CD8-positive, alpha-beta memory T cell (primary cell): ENCODE results near the gene SMAD1. TPM values are rescaled to one million over a fixed set of nuclear protein-coding genes. Genes with fewer than 3 reads are reported as not detected.
"Not testable (repeated sequence)": the region's sequence is repeated elsewhere in the genome, so short reads cannot be mapped to it uniquely, and the experiment has no call there.

Experiments used
- CTCF ChIA-PET: fragments of 350-600 bp; sonication (Branson Sonifier 250); formaldehyde crosslinking; loops from one replicate; lab custom pipeline; 2021; ENCODE audit warnings: antibody characterized with exemption; lab: Charles Lee
- POLR2A ChIA-PET: fragments of 350-600 bp; sonication (Branson Sonifier 250); formaldehyde crosslinking; loops from one replicate; lab custom pipeline; 2021; ENCODE audit warnings: antibody characterized with exemption; lab: Charles Lee
- DNase-seq, 5 donors: peaks; one replicate each; pipeline versions ENCODE4 v3.0.0 to v3.0.0-alpha.2; 2020 to 2022; ENCODE audit warnings: mixed read lengths in 1 of 5
- H3K27ac ChIP-seq: one replicate; pipeline ENCODE4 v1.7.0; 2013; ENCODE audit warnings: low read depth, mild to moderate bottlenecking, low read length, moderate library complexity
- H3K27me3 ChIP-seq: 2 replicates; pipeline ENCODE4 v1.7.0; 2013; ENCODE audit warnings: low read length, mild to moderate bottlenecking; ENCODE audit not compliant: insufficient read depth, poor library complexity, severe bottlenecking
- H3K36me3 ChIP-seq: 2 replicates; pipeline ENCODE4 v1.7.0; 2013; ENCODE audit warnings: mild to moderate bottlenecking, low read length, moderate library complexity; ENCODE audit not compliant: insufficient read depth
- H3K4me1 ChIP-seq: 2 replicates; pipeline ENCODE4 v1.7.0; 2013; ENCODE audit warnings: mild to moderate bottlenecking, low read length, moderate library complexity; ENCODE audit not compliant: insufficient read depth
- H3K4me3 ChIP-seq: 2 replicates; pipeline ENCODE4 v1.7.0; 2013; ENCODE audit warnings: mild to moderate bottlenecking, low read length
- H3K9me3 ChIP-seq: 2 replicates; pipeline ENCODE4 v1.7.0; 2013; ENCODE audit warnings: mild to moderate bottlenecking, low read length
- H3K27ac Mint-ChIP-seq, 8 donors: one replicate each; pipeline ENCODE4 v1.8.0; 2020 to 2021; ENCODE audit warnings: mixed read lengths in 8 of 8, mild to moderate bottlenecking in 6 of 8, inconsistent platforms in 3 of 8, moderate library complexity in 3 of 8
- H3K27me3 Mint-ChIP-seq, 2 donors: one replicate each; pipeline ENCODE4 v1.8.0; 2020 to 2021; ENCODE audit warnings: mixed read lengths in 2 of 2, mild to moderate bottlenecking in 1 of 2, moderate library complexity in 1 of 2
- H3K36me3 Mint-ChIP-seq, 3 donors: one replicate each; pipeline ENCODE4 v1.8.0; 2020 to 2021; ENCODE audit warnings: mixed read lengths in 3 of 3, inconsistent platforms in 1 of 3, mild to moderate bottlenecking in 1 of 3
- H3K4me1 Mint-ChIP-seq, 3 donors: one replicate each; pipeline ENCODE4 v1.8.0; 2020 to 2021; ENCODE audit warnings: mixed read lengths in 3 of 3, inconsistent platforms in 1 of 3, mild to moderate bottlenecking in 1 of 3
- H3K4me3 Mint-ChIP-seq, 7 donors: one replicate each; pipeline ENCODE4 v1.8.0; 2020 to 2021; ENCODE audit warnings: mixed read lengths in 7 of 7, mild to moderate bottlenecking in 6 of 7, moderate library complexity in 4 of 7, inconsistent platforms in 2 of 7
- H3K9me3 Mint-ChIP-seq, 5 donors: one replicate each; pipeline ENCODE4 v1.8.0; 2020 to 2022; ENCODE audit warnings: mixed read lengths in 5 of 5, mild to moderate bottlenecking in 3 of 5, moderate library complexity in 2 of 5, inconsistent platforms in 1 of 5
- polyA plus RNA-seq: library from polyadenylated mRNA; unstranded; fragments of 300-500 nt; fragmentation: Illumina TruSeq; gene quantifications from one replicate; pipeline ENCODE4 v1.2.3, GENCODE V29; 2021
- total RNA-seq, 2 experiments: library from RNA; stranded (reverse); gene quantifications; one replicate each; pipeline ENCODE4 v1.2.3, GENCODE V29; 2021

SMAD1 gene
- total and polyA plus RNA-seq, 3 experiments from 2014 or later, result 0.52 to 1.6 (median 1.3) TPM

DNA sequence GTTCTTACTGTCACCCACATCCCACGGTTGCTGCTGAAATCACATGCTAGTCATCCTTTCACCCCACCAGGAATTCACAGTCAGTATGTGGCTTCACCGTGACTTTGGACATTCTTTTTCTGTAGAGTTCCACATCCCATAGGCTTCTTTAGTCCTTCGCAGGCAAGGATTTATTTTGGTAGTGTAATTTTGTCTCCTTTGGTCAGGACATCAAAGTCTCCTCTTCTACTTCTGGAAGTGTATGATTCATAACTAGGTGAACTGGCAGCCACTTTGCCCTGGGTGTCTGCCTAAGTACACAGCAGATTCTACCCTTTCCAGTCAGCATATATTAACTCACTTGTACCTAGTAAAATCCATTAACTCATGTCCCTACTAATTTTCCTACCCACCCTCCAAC, 99.3 kb downstream of the SMAD1 start:
- CTCF ChIA-PET, result no interaction called here
- H3K36me3 Mint-ChIP-seq, result no peaks in the 10 kb centered on the region

DNA sequence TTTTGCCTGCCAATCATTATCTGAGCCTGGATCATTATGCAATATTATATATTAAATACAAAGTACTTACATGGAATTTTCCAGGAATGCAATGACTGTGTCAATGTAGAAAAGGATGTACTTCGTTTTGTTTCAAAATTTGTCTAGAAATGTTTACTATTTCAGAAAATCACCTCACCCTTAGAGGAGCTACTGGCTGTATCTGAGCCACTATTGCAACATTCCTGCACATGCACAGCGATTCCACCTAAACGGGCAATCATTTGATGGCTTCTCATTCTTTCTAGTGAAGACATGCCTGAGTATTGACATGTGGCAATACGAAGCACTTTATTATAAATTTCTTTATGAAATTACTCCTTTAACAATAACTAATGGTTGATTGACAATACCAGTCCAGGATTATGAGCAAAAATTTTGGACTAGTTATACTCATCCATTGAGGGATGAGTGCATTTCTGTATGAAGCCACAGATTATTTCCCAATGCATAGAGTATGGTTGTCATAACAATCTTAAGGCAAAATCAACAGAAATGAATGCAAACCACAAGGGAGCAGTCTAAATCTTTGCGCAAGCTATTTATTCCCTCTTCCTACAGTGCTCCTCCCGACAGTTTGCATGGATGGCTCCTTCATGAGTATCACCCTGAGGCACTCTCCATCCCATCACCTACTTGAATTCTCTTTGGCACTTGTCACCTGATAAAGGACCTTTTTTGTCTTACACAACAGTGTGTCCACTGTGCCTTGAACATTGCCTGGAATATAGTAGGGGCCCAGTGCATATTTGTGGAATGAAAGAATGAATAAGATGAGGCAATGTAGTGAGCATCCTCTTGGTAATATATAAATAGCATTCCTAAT, 101.8 kb downstream of the SMAD1 start:
- DNase-seq, result no peak
- Histone ChIP-seq H3K27ac (no peak overlapping the region), H3K9me3 (no peaks in the 10 kb centered on the region), H3K4me3 (no peak overlapping the region), H3K4me1 (no peaks in the 10 kb centered on the region), H3K27me3 (no peaks in the 10 kb centered on the region), H3K36me3 (no peaks in the 10 kb centered on the region)
- CTCF ChIA-PET, result no interaction called here
- H3K9me3 Mint-ChIP-seq, result peaks cover 0 to 10% (median 2%) of the 10 kb centered on the region in 5 donors
- peaks cover 17 to 23% of the 10 kb centered on the region in 2 donors for H3K27me3 Mint-ChIP-seq
- H3K4me1 Mint-ChIP-seq, result no peaks in the 10 kb centered on the region
- no peak overlapping the region for H3K27ac Mint-ChIP-seq
- POLR2A ChIA-PET, result no interaction called here
- no peaks in the 10 kb centered on the region for H3K36me3 Mint-ChIP-seq
- H3K4me3 Mint-ChIP-seq, result no peak overlapping the region

More for the DNA sequence above, 99.3 kb downstream of the SMAD1 start:
- H3K4me1 Mint-ChIP-seq, result no peaks in the 10 kb centered on the region
- no peak overlapping the region for H3K4me3 Mint-ChIP-seq
- no peak overlapping the region for H3K27ac Mint-ChIP-seq
- Histone ChIP-seq H3K4me1 (no peaks in the 10 kb centered on the region), H3K9me3 (no peaks in the 10 kb centered on the region), H3K27ac (no peak overlapping the region), H3K4me3 (no peak overlapping the region), H3K36me3 (no peaks in the 10 kb centered on the region), H3K27me3 (no peaks in the 10 kb centered on the region)
- H3K9me3 Mint-ChIP-seq, result peaks cover 0 to 10% (median 3%) of the 10 kb centered on the region in 5 donors
- H3K27me3 Mint-ChIP-seq, result peaks cover 12 to 13% of the 10 kb centered on the region in 2 donors
- POLR2A ChIA-PET, result no interaction called here
- no peak for DNase-seq

DNA sequence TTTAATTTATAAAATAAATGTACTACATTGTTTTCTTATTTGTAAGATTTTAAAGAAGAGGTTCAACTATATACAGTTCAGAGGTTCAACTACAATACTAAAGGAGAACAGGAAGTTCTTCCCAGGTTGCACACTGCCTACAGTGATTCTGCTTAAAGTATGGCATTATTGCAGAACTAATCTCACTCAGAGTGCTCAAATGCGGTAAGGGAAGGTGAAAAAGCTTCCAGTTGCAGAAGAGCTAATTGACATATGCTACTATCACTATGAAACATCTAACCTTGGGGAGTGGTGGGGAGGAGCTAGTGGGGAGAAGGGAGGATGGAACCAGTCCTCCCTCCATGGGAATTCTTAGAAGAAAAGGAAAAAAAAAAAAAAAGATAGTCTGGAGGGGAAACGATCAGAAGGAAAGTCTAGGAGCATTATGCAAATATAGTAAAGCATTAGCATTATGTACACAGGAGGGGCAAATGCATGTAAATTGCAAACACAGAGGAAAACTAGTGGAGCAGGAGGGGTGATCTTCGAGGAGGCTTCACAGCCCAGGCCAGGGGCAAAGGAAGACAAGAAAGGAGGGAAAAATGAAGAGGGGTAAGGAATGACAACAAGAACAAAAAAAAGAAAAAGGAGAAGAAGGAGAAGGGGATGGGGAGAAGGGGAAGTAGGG, 105.6 kb downstream of the SMAD1 start:
- Histone ChIP-seq H3K36me3 (no peaks in the 10 kb centered on the region), H3K4me1 (no peaks in the 10 kb centered on the region), H3K27ac (no peak overlapping the region), H3K27me3 (no peaks in the 10 kb centered on the region), H3K9me3 (no peaks in the 10 kb centered on the region), H3K4me3 (no peak overlapping the region)
- DNase-seq, result no peak
- Mint-ChIP-seq H3K27ac (peak overlapping the region in 1 of 8 donors; percentile 80), H3K4me3 (no peak overlapping the region), H3K9me3 (peaks cover 0 to 4% (median 3%) of the 10 kb centered on the region in 5 donors), H3K36me3 (no peaks in the 10 kb centered on the region), H3K4me1 (no peaks in the 10 kb centered on the region), H3K27me3 (peaks cover 21 to 22% of the 10 kb centered on the region in 2 donors)
- POLR2A ChIA-PET, result no interaction called here
- CTCF ChIA-PET, result no interaction called here

DNA sequence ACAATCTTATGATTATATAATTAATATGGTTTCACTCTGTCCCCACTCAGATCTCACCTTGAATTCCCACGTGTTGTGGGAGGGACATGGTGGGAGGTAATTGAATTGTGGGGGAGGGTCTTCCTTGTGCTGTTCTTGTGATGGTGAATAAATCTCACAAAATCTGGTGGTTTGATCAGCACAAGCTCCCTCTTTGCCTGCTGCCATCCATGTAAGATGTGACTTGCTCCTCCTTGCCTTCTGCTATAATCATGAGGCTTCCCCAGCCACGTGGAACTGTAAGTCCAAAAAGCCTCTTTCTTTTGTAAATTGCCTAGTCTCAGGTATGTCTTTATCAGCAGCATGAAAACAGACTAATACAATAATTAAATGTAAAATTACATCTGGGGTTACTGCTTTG, 107.7 kb downstream of the SMAD1 start:
- H3K9me3 ChIP-seq, H3K4me1 ChIP-seq, H3K36me3 ChIP-seq, H3K27ac Mint-ChIP-seq, H3K4me1 Mint-ChIP-seq, H3K9me3 Mint-ChIP-seq, H3K27me3 ChIP-seq, H3K4me3 ChIP-seq, H3K4me3 Mint-ChIP-seq, H3K27ac ChIP-seq, CTCF ChIA-PET, POLR2A ChIA-PET, DNase-seq, H3K36me3 Mint-ChIP-seq: not testable (repeated sequence)
- H3K27me3 Mint-ChIP-seq, result peaks cover 18 to 33% of the 10 kb centered on the region in 2 donors

DNA sequence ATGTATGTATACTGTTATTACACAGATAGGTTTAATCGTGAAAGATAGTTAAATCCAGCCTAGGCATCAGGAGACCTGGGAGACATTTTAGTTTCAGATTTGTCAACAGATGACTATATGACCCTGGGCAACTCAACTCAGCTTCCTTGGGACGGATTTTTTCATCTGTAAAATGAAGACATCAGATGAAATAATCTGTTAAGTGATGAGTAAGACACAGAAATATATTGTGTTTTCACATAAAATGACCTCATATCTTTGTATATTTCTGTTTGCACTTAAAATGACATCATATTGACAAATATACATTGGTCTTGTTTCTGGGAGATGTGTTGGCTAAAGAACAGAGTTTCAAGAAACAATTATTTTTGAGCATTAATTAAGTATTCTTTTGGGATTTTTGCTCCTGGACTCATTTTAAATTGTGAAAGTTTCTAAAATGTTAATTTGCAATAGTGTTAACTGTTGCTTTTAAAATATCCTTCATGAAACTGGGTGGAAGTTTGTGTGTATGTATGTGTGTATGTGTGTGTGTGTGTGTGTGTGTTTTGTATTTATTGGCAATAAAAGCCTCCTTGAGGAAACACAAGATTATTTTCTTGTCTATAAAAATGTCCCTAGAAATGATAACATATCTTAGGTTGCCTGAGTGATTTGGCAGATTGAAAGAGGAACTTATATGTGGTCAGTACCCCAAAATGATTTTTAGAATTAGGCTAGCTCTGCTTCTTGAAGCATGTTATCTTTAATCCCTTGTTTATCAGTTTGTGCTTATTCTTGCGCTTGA, 108.5 kb downstream of the SMAD1 start:
- Histone ChIP-seq H3K4me3 (no peak overlapping the region), H3K4me1 (no peaks in the 10 kb centered on the region), H3K27me3 (no peaks in the 10 kb centered on the region), H3K36me3 (no peaks in the 10 kb centered on the region), H3K9me3 (no peaks in the 10 kb centered on the region), H3K27ac (no peak overlapping the region)
- H3K27ac Mint-ChIP-seq, result no peak overlapping the region
- no peak overlapping the region for H3K4me3 Mint-ChIP-seq
- H3K4me1 Mint-ChIP-seq, result no peaks in the 10 kb centered on the region
- no peaks in the 10 kb centered on the region for H3K36me3 Mint-ChIP-seq
- no peak for DNase-seq
- POLR2A ChIA-PET, result no interaction called here
- H3K27me3 Mint-ChIP-seq, result peaks cover 12 to 41% of the 10 kb centered on the region in 2 donors
- H3K9me3 Mint-ChIP-seq, result peaks cover 0 to 8% (median 4%) of the 10 kb centered on the region in 5 donors
- CTCF ChIA-PET, result no interaction called here

DNA sequence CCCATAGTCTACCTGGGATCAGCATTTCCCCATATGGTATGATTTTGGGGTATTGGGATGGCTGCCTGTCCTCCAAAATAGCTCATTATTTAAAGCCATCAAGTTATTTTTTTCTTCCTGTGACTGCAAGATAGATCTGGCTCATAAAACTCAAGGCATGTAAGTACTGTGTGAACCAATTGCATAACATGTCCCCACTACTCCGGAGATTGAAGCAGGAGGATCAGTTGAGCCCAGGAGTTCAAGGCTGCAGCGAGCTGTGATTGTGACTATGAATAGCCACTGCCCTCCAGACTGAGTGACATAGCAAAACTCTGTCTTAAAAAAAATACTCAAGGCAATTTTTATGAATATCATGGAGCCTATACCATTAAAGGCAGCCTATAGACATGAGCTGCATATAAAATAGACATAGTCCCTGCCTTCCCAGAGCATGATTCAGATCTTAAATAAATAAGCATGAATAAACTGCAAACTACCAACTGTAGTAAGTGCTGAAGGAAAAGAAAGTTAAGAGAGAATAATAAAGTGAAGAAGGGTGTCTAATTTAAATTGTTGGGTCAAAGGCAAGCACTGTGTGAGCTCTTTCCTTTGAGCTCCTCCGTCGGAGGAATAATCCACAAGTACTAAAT, 120.6 kb downstream of the SMAD1 start:
- Mint-ChIP-seq H3K27me3 (peaks cover 12 to 53% of the 10 kb centered on the region in 2 donors), H3K36me3 (peaks cover 0 to 13% (median 0%) of the 10 kb centered on the region in 3 donors), H3K9me3 (peaks cover 9 to 13% (median 11%) of the 10 kb centered on the region in 5 donors), H3K4me1 (no peaks in the 10 kb centered on the region), H3K4me3 (no peak overlapping the region), H3K27ac (no peak overlapping the region)
- ChIA-PET POLR2A (no interaction called here), CTCF (interaction anchor here (1.0 kb wide), 1 partner anchor 14 kb away, joined by 4 read pairs; no protein-coding TSS in a partner anchor)
- DNase-seq, result no peak
- H3K9me3 ChIP-seq, result no peaks in the 10 kb centered on the region
- H3K27ac ChIP-seq, result no peak overlapping the region
- H3K27me3 ChIP-seq, result no peaks in the 10 kb centered on the region
- no peak overlapping the region for H3K4me3 ChIP-seq
- H3K36me3 ChIP-seq, result no peaks in the 10 kb centered on the region
- H3K4me1 ChIP-seq, result no peaks in the 10 kb centered on the region

DNA sequence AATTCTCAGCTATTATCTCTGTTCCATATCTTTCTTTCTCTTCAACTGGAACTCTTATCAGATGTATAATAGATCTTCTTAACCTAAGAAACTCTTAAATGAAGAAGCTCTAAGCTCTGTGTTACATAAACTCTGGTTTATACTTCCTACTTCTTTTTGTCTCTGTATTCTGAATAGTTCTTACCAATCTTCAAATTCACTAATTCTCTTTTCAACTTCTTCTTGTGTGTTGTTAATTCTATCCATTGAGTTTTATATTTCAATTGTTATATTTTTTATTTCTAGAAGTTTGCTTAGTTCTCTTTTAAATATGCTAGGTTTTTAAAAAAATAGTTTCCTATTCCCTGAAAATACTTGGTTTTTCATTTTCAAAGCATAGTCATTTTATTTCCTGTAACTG, 124.3 kb downstream of the SMAD1 start:
- H3K9me3 Mint-ChIP-seq, result peaks cover 9 to 14% (median 11%) of the 10 kb centered on the region in 5 donors
- no peak overlapping the region for H3K27ac Mint-ChIP-seq
- Histone ChIP-seq H3K36me3 (no peaks in the 10 kb centered on the region), H3K4me1 (no peaks in the 10 kb centered on the region), H3K27me3 (no peaks in the 10 kb centered on the region), H3K9me3 (no peaks in the 10 kb centered on the region), H3K27ac (no peak overlapping the region), H3K4me3 (no peak overlapping the region)
- H3K4me3 Mint-ChIP-seq, result no peak overlapping the region
- peaks cover 0 to 7% (median 3%) of the 10 kb centered on the region in 3 donors for H3K4me1 Mint-ChIP-seq
- H3K27me3 Mint-ChIP-seq, result peaks cover 9 to 24% of the 10 kb centered on the region in 2 donors
- no peak for DNase-seq
- POLR2A ChIA-PET, result no interaction called here
- peaks cover 0 to 10% (median 0%) of the 10 kb centered on the region in 3 donors for H3K36me3 Mint-ChIP-seq
- CTCF ChIA-PET, result no interaction called here
